Fibroblast of mammary gland (primary cell): ENCODE results near the gene SETD3.

ENCODE experiments used
- DNase-seq: peaks from one replicate; pipeline ENCODE4 v3.0.0-alpha.2; 2010; ENCODE audit warnings: low read depth
- H3K4me3 ChIP-seq: 2 replicates; pipeline ENCODE4 v1.5.1; 2011; ENCODE audit warnings: low read depth, mild to moderate bottlenecking, low read length, moderate library complexity; ENCODE audit not compliant: control insufficient read depth
- TF ChIP-seq, protein P1 (sequence below): conservative IDR thresholded peaks from 2 replicates; pipeline ENCODE4 v1.5.1; 2011; ENCODE audit warnings: low read depth, low read length, inconsistent platforms; ENCODE audit not compliant: control insufficient read depth, insufficient read depth

The SETD3 gene

DNA sequence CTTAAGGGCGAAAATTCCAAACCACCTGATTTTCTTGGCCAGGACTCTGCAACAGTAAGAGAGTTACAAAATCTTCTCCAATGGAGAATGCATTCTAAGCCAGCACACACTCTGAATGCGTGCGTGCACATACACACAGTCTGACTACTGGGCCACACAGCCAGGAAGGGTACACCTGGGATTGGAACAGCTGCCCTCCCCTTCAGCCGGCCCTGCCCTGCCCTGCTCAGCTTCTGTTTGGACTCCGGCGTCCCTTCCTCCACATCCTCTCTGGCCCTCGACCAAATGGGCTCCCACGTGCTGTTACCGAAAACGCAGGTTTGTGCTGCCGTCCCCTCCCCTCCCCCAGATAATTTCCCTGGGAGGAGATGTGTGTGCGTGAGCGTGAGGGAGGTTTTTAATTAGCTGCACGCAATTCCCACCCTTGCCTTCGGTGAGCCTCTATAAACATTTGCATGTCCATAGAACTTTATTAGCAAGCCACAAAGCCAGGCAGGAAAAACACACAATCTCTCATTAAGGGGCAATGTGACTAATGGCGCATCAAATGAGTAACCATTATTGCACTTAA is 43.5 kb upstream of the SETD3 start:
- no peak overlapping the region for H3K4me3 ChIP-seq
- DNase-seq, result peak; percentile 23

DNA sequence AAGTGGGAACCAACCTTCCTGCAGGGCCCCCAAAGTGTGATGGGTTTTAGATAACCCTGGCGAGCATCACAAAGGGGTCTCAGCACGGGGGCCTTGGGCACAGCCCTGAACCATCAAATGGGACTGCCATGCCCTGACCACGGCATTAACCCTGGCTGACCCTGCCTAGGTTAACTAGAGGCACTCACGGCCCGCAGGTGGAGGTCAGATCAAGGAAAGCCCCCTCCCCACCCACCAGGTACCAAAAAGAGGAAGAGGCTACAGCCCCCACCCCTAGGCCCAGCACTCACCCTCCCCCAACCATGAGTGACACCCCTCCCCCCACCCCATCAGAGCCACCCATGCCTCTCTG is 43.0 kb upstream of the SETD3 start:
- no peak for DNase-seq
- no peak overlapping the region for H3K4me3 ChIP-seq
- TF ChIP-seq, protein P1, sequence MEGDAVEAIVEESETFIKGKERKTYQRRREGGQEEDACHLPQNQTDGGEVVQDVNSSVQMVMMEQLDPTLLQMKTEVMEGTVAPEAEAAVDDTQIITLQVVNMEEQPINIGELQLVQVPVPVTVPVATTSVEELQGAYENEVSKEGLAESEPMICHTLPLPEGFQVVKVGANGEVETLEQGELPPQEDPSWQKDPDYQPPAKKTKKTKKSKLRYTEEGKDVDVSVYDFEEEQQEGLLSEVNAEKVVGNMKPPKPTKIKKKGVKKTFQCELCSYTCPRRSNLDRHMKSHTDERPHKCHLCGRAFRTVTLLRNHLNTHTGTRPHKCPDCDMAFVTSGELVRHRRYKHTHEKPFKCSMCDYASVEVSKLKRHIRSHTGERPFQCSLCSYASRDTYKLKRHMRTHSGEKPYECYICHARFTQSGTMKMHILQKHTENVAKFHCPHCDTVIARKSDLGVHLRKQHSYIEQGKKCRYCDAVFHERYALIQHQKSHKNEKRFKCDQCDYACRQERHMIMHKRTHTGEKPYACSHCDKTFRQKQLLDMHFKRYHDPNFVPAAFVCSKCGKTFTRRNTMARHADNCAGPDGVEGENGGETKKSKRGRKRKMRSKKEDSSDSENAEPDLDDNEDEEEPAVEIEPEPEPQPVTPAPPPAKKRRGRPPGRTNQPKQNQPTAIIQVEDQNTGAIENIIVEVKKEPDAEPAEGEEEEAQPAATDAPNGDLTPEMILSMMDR, result no peak

More for the DNA sequence above, 43.5 kb upstream of the SETD3 start:
- TF ChIP-seq, protein P1, result no peak

DNA sequence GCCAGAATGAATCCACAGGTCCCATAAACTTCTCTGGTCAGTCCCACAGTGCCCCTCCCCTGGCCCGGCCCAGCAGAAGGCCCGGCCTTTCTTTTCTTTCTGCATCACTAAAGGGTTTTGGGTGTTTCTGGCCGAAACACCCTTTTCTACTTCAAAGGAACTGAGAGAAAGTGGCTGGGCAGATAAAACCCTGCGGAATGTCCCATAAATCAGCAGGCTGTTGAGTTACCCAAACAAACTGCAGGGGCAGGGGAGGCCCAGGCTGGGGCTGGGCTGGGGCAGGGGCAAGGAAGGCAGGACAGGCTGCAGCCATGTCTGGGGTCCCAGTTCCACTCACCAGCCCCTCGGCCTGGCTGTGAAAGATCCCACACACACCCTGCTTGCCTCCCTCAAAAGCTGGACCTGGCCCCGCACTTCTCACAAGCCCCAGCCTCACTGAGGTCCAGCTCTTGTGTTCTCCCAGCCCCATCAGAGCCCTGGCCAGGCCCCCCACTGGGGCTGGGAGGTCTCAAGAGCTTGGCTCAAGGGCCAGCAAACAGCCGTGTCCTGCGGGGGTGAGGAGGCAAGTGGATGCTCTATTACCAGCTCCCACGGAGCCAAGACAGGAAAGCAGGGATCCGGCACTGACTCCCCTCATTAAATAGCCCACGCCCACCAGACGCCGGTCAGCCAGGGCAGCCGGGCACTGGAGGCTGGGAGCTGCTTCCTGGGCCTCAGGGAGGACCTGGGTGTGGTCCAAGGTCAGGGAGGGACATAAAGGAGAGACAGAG is 42.5 kb upstream of the SETD3 start:
- TF ChIP-seq, protein P1, result no peak
- DNase-seq, result no peak
- H3K4me3 ChIP-seq, result no peak overlapping the region

DNA sequence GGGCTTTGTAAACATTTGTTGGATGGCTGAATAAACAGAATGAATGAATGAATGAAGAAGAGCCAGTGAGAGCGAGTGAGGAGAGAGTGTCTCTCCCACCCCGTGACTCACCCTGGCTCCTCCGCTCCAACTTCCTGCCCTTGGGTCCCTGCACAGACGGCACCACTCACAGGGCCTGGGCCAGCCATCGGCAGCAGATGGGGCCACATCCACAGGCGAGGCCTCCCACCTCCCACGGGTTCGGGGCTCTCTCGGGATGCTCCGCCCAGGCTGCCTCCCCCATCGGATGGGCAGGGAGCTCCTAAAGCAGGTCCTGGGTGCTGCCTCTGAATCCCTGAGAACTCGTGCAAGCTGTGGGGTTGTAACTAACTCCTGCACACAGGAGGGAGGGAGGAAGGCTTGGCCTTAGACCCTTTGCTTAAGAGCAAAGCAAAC is 41.8 kb upstream of the SETD3 start:
- TF ChIP-seq, protein P1, result no peak
- no peak overlapping the region for H3K4me3 ChIP-seq

DNA sequence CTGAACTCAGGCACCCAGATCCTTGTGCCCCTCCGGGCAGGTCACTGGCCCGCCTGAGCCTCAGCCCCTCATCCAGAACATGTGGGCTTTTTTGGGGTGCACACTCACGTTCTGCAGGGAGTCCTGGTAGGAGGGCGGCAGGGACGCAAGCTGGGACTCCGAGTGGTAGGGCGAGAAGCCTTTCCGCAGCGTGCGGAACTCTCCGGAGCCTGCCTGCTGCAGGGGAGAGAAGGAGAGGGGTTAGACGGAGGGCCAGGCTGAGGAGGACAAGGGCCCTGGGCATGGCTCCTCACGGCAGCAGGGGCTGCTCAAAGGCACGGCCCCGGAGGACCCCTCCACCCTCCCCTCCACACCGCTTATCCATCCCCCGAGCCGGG is 41.4 kb upstream of the SETD3 start:
- no peak for DNase-seq
- no peak overlapping the region for H3K4me3 ChIP-seq
- TF ChIP-seq, protein P1, result no peak

More for the DNA sequence above, 41.8 kb upstream of the SETD3 start:
- peak; percentile 60 for DNase-seq

DNA sequence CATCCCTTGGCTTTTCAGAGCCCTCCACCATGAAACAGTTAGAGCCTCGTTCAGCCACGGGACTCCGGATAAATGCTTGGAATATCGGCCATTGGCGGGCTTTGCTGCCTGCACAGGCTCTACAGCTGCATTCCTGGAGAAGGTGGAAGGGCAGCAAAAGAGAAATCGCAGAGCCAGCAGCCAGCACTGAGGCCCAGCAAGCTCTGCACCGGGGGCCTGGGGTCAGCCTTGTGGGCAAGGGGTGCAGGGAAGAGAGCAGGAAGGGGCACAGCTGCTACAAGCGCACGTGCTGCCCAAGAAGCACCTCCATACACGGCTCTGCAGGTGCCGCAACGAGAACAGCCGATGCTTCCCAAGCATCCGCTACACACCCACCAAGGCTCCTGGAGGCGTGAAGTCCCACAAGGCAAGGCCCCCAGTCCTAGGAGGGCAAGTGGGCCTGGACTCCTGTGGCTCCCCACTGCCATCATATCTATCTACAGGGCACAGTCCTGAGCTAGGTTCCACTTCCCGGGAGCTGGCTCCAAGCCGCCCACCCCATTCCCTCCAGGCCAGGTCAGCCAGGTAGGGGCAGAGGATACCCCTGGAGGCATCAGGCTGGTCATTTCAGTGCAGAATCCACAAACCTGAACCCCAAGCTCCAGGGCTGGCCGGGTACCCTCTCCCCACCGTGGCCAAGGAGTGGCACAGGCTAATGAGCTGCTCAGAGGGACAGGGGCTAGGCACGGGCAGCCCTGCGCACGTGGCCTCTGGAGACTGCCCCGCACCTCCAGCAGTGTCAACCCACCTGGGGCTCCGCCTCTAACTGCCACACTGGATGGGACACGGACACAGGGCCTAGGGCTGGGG is 40.7 kb upstream of the SETD3 start:
- DNase-seq, result no peak
- TF ChIP-seq, protein P1, result no peak
- no peak overlapping the region for H3K4me3 ChIP-seq
